Daoy (cell line): Measurements from ENCODE around the gene TRAPPC2L. TPM values are rescaled to one million over a fixed set of nuclear protein-coding genes. Genes with fewer than 3 reads are reported as not detected.
"Not testable (repeated sequence)": the region's sequence is repeated elsewhere in the genome, so short reads cannot be mapped to it uniquely, and the experiment has no call there.

Experiments used
- DNase-seq: peaks from one replicate; pipeline ENCODE4 v3.0.0-alpha.2; 2015; ENCODE audit warnings: low read depth
- total RNA-seq: library from RNA; depleted of rRNA; stranded (reverse); fragments of >200 nt; shearing (Covaris generic); gene quantifications from 2 replicates; pipeline ENCODE4 v1.2.3, GENCODE V29; 2014

The TRAPPC2L gene
- total RNA-seq, 1 experiment from 2014 or later: 27.7 TPM

DNA sequence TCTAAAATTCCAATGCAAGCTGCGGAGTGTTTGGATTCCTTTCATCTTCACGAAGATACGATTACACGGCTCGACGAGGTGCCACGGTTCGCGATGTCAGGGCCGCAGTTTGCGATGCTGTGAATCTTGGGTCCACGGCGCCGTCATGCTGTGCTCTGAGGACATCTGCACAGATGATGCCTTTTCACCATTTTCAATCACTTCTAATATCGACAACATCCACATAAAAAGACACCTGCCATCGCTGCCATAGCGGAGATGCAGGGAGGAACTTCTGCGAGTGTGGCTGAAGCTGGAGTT, 38.4 kb upstream of the TRAPPC2L start:
- no peak for DNase-seq

DNA sequence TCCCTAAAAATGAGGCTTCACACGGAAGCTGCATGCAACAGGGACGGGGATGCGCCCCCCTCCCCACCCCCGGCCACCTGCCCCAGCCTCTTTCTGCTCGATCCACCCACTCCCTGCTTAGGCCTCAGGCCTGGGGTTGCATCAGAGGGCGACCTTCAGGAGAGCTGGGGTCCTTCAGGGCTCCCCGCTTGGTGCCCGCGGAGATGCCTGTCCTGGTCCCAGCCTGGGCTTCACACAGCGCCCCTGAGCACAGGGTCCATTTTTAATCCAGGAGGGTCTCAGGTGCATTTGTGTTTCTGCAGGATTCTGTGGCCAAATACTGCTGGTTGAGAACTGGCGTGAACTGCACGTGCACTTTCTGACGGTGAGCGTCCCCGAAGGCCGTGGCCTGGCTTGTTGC, 37.8 kb upstream of the TRAPPC2L start:
- DNase-seq: no peak

DNA sequence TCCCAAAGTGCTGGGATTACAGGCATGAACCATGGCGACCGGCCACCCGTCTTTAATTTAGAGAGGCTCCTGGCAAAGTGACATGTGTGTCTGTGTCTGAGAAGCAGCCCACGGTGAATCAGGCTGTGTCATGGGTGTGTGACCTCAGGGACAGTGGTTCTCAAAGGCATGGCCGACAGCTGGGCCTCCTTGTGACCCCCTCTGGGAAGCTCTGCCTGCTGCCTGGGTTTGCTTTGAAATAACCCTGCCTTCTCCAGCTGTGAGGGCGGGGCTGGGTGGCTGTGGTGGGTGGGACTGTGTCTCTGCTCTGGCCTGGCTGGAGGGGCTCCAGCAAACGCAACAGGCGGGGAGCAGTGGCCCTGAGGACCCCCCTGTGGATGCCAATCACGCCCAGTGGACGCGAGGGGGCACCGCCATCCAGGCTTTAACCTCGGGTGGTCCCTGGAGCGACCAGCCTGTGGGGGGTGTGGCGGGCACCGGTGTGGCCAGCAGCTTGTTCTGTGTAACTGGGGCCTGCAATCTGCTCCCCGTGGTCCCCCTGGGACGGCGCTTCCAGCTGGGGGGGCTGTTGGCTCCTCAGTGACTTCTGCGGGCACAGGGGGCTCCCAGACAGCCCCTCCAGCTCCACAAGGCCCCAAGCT, 36.4 kb upstream of the TRAPPC2L start:
- DNase-seq: no peak

DNA sequence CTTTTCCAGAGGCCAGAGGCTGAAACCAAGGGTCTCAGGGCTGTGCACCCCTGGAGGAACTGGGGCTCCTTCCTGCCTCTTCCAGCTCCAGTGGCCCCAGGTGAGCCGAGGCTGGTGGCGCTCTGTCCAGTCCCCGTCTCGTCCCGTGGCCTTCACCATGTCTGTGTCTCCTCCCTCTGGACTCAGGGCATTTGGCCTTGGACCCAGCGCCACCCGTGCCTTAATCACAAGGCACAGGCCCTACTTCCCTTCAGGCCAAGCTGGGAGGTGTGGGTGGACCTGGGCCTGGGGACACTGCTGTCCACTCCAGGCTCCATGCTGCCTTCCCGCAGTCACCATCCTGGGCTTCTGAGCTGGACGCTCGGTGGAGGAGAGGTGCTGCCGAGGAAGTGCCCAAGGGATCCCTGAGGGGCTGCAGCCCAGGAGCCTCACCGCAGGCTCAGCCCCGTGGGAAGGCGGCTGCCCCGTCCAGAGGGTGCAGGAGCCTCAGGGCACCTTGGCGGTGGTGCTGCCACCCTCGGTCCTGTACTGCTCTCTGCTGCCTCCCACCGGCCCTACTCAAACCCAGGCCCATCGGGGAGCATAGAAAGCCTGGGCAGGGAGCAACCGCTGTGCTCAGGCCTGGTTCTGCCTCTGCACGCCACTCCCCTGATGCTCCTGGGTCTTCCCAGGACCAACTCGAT, 35.6 kb upstream of the TRAPPC2L start:
- DNase-seq: no peak

DNA sequence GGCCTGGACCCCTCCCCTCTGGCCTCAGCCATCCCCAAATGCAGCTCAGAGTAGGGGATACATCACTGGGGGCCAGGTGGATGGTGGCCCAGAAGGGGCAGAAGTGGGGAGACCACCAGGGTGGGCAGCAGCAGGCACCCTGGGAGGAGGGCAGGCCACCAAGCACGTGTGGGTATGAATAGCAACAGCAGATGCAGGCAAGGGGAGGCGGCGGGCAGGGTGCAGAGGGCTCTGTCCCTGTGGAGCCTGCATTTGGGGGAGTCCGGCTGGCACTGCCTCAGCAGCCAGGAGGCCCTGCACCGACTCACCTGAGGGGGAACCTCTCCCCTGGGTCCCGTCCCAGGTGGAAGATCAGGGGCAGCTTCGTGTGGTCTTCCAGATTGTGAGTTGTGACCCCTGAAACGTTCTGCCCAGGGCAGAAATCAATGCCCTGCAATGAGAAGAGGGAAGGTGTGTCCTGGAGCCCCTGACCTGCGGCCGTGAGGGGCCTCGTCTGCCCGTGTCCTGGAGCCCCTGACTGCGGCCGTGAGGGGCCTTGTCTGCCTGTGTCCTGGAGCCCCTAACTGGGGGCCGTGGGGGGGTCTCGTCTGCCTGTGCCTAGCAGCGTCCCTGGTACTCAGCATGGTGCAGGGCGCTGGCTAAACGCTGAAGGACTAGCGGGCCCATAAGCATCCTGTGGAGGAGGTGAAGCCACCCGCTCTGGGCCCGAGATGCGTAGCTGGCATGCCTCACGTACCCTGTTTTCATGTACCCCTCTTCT, 34.5 kb upstream of the TRAPPC2L start:
- no peak for DNase-seq

DNA sequence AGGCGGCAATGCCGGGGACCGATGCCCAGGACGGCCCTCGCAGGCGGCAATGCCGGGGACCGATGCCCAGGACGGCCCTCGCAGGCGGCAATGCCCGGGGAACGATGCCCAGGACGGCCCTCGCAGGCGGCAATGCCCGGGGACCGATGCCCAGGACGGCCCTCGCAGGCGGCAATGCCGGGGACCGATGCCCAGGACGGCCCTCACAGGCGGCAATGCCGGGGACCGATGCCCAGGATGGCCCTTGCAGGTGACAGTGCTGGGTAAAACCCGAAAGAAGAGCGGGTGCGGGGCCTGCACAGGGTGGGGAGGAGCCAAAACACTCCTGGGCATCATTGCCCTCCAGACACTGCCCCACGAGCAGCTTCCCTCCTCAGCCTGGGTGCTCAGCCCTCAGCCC, 33.3 kb upstream of the TRAPPC2L start:
- DNase-seq: not testable (repeated sequence)

DNA sequence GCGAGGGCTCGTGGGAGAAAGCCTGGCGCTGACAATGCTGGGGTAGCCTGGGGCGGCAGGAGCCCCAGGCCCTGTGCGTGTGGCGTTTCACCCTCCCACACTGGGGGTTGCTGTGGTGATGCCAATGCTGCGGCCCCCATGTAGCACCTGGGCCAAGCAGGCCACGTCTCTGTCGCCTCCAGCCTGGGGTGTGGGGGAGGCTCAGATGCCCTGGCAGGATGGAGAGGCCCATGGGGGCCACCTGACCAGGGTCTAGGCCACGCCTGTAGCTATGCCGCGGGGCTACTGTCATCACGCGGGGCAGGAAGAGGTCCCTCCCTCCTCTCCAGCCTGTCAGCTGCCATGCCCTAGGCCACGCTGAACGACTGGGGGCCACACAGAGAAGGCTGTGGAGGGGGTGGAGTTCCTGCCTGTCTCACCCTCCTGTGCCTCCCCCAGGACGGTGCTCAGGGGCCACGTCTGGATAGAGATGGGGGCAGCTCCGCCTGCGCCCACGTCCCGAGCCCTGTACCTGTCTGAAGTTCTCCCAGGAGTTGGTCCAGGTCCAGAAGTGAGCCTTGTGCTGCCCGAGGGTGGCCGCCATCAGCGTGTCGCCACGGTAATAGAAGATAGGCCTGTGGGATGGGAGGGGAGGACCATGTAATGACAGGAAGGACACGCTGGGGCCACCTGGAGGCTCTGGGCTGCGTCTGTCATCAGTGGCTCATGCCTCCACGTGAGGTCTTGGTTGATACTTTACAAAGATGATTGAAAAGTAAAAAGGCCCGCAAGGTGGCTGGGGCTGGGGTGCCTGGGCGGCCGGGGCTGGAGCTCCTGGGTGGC, 32.5 kb upstream of the TRAPPC2L start:
- DNase-seq: no peak

DNA sequence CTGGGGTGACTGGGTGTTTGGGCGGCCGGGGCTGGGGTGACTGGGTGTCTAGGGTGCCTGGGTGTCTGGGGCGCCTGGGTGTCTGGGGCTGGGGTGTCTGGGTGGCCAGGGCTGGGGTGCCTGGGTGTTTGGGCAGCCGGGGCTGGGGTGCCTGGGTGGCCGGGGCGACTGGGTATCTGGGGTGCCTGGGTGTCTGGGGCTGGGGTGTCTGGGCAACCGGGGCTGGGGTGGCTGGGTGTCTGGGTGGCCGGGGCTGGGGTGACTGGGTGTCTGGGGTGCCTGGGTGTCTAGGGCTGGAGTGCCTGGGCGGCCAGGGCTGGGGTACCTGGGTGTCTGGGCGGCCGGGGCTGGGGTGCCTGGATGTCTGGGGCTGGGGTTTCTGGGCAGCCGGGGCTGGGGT, 31.8 kb upstream of the TRAPPC2L start:
- no peak for DNase-seq

DNA sequence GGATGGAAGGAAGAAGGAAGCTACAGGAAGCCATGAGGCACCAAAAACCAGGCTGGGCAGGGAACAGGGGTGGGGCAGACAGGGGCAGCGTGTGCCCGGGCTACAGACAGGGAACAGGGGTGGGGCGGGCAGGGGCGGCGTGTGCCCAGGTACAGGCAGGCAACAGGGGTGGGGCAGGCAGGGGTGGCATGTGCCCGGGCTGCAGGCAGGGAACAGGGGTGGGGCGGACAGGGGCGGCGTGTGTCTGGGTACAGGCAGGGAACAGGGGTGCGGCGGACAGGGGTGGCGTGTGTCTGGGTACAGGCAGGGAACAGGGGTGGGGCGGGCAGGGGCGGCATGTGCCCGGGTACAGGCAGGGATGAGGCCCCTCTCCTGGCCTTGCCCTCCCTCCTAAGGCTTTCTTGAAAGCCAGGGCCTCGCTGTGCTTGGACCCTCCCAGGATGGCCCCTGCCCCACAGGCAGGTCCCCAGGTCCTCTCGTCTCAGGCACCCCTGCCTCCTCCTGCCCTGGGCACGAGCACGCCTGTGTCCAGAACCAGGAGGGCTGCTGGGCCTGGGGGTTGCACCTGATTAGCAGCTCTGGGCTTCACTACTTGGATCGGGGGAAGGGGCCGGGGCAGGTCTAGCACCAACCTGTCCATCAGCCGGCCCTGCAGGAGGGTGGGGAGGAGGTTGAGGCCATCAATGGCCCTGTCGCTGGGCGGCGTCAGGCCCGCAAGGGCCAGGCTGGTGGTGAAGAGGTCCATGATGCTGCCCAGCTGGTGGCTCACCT, 30.7 kb upstream of the TRAPPC2L start:
- DNase-seq: no peak

DNA sequence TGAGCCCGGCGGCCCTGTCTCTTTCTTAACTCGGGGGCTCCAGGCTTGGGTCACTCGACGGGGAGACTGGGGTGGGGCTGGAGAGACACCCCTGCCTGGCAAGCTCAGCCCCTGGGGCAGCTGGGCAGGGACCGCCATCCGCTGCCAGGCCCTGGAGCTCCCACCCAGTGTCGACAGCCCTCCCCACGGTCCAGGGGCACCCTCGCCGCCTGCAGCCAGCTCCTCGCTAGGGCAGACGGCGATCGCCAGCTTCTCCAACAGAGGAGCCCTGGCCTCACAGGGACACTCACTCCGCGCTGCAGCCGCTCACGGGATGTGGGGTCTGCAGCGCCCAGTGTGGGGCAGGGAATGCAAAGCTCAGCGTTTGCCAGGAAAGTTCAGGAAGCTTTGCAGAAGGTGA, 29.2 kb upstream of the TRAPPC2L start:
- DNase-seq: no peak

DNA sequence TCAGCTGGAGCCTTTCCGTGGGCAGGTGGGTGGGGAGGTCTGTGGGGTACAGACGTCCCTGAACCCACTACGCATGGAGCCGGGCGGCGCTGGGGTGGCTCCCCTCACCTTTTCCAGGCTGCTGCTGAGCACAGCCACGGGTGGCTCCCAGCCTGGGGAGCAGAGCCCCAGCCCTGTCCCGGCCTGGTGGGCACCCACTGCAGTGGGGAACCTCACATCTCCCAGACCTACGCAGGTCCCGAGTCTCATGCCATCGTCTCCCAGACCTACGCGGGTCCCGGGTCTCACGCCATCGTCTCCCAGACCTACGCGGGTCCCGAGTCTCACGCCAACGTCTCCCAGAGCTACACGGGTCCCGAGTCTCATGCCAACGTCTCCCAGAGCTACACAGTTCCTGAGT, 28.2 kb upstream of the TRAPPC2L start:
- DNase-seq: no peak

DNA sequence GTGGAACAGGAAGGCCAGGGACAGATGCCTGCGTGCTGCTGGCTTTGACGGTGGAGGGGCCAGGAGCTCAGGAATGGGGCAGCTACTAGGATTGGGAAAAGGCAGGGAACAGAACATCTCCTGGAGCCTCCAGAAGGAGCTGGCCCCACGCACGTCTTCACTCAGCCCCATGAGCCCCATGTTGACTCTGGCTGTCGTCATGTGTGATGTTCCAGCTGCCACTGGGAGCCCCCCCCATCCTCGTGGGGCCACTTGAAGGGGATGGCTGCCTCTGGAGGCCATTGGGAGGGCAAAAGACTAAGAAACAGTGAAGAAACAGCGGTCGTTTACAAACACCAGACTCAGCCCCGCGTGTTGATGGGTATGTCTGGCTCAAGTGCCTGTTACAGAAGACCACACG, 26.7 kb upstream of the TRAPPC2L start:
- DNase-seq: no peak

DNA sequence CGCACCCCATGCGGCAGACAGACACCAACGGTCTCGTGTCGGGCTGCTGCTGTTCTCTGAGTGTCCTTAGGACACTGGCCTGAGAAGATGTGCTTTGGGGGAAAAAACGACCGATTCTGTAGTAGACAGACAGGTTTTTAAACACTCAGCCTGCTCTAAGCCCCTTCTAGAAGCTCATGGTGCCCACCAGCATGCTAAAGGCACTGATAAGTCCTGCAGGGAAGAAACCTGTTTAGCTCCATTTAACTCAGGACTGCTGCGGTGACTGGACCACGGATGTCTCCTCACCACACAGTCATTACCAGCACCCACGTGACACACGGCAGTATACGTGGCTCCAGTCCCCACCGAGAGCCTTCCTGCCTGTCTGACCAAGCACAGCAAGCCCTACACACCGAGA, 26.1 kb upstream of the TRAPPC2L start:
- no peak for DNase-seq

DNA sequence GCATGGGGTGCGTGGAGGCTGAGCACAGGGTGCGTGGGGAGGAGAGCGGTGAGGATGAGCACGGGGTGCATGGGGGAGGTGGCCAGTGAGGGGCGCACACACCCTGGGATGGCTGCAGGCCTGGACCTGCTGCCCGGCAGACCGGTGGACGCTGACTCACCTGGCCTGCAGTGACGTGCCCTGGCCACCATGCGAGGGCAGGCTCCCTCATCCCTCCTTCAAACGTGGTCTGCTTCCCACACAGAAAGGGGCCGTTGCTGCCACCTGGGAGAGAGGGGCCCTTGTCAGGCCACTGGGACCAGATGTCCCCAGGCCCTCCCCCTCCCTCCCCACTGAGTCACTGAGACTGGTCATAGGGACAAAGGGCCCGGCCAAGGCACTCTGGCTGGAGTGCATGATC, 25.1 kb upstream of the TRAPPC2L start:
- DNase-seq: no peak

DNA sequence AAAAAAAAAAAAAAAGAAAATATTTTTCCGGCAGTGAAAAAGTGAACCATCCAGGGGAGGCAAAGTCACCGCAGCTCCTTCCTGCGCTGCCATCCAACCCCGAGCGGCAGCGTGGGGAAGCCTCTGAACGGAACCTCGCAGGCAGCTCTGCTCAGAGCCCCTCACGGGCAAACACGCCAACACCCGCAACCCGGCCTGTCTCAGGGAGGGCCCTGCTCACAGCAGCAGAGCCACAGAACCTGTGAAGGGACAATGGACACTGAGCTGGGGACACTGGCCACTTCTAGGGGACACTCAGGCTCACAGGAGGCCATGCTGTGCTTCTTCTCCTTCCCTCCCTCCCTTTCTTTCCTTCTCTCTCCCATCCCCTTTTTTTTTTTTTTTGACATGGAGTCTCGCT, 23.8 kb upstream of the TRAPPC2L start:
- no peak for DNase-seq

DNA sequence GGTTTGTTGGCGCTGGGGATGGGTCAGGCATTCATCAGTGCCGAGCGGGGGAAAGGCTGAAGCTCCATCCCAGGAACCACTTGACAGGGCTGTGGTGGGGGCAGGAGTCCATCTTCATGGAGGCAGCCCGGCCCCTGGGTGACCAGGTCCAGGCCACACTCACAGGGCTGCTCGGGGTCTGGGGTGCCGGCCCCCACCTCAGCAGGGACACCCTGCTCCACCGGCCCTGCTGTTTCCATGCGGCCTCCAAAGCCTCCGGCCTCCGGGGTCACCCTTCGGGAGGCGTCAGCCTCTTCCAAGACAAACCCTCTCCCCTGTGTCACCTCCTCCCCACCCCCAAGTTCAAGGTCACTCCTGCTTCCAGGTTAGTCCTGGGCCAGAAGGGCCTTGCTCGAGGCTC, 22.3 kb upstream of the TRAPPC2L start:
- DNase-seq: no peak

DNA sequence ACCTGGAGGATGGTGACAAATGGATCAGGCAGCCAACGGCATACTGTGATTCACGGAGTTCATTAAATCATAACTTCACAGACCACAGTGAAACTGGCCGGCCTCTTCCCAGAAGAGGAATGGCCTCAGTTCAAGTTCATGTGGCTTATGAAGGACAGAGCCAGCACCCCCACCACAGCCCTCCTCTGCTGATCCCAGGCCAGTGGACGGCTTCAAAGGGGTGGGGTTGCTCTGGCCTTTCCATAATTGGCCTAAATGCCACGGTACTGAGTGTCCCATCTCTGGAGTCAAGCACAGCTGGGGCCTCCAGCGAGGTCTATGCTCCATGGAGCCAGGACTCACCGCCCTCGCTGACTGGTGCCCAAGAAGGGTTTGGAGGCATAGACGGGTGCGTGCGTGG, 21.5 kb upstream of the TRAPPC2L start:
- no peak for DNase-seq

DNA sequence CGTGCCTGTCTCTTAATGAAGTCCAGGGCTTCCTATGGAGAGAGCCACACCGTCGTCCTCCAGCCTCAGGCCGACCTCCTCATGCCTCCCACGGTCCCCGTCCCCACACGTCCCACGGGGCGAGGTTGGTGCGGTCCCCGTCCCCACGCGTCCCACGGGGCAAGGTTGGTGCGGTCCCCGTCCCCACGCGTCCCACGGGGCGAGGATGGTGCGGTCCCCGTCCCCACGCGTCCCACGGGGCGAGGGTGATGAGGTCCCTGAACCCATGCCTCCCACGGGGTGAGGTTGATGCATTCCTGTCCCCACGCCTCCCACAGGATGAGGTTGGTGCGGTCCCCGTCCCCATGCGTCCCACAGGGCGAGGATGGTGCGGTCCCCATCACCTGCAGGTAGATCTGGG, 21.1 kb upstream of the TRAPPC2L start:
- no peak for DNase-seq

DNA sequence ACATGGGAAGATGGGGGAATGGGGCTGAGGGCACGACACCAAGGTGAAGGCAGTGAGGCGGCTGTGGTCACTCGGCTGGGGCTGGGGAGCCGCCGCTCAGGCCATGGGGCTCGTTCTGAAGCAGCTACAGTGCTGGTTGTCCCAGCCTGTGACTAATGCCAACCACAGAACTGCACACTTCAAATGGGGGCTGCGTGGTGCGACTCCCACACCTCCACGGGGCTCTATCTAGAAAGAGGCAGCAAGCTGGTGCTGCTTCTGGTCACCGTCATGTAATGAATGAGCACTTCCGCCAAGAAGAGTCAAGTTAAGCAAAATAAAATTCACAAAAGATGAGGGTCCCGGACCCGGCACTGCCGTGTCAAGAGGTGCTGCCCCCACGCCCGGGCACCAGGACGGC, 20.1 kb upstream of the TRAPPC2L start:
- DNase-seq: no peak

DNA sequence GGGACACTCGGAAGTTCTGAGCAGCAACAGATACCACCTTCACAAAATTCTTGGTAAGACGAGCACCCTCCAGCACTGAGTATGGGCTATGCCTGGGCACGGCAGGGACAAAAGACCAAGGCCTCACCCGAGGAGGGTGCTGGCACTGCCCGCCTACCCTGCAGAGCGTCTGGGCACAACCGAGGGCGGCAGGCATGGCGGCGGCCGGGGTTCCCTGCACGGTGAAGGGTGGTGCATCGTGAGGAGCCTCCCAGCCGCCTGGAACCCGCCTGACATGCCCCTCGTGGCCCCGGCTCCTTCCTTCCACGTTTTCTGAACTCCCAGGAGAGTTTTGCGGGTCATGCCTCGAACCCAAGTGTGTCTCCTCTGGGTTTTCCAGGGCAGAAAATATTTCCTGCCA, 19.1 kb upstream of the TRAPPC2L start:
- no peak for DNase-seq

DNA sequence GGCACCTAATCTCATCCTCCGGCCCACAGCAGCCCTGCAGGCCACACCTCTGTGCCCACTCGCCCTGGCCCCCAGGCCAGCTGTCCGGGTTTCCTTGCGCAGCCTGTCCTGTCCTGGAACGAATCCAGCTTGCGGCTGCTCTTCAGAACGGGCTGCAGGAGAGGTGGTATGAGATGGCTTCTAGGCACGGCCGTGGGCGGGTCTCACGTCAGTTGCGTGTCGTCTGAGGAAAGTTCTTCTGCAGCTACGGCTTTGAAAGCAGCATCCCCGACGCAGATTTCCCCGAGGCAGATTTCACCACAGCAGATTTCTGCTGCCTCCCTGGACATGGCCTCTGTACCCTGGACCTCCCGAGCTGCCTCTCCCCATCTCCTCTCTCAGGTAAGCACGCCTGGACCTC, 18.4 kb upstream of the TRAPPC2L start:
- DNase-seq: no peak

DNA sequence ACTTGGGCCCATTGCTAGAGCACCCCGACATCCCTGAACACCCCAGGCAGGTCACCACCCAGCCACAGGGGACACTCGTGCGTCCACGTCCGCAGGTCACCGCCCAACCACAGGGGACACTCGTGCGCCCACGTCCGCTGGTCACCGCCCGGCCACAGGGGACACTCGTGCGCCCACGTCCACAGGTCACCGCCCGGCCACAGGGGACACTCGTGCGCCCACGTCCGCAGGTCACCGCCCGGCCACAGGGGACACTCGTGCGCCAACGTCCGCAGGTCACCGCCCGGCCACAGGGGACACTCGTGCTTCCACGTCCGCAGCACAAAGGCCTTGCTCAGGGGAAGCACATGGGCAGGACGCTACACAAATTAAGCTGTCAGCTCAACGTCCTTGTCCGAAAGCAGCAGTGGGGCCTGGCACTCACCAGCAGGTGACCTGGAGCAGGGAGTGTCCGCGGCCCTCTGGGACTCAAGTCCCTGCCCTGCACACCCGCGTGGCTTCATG, 17.8 kb upstream of the TRAPPC2L start:
- no peak for DNase-seq
